Measurements from ENCODE around the gene TPP2.

Gene TPP2

DNA sequence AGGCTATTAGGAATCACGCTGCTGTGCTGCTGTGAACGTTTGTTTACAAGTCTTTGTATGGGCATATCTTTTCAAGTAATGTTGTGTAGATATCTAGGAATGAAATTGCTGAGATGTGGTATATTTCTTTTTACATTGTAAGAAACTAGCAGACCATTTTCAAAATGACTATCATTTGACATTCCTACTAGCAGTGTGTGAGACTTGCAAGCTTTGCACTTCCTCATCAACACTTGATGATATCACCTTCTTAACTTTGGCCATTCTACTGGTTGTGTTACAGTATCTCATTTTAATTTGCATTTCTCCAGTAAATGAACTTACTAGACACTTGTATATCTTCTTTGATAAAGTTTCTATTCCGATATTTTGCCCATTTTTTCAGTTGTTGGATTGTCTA is 85.9 kb downstream of the TPP2 start:
- in situ Hi-C loops (cut with MboI; ENCODE audit: low pct_unique_long_range_greater_than_20kb, low sequenced_read_pairs, unreplicated experiment), result no loop called here
- TF ChIP-seq, protein P1, sequence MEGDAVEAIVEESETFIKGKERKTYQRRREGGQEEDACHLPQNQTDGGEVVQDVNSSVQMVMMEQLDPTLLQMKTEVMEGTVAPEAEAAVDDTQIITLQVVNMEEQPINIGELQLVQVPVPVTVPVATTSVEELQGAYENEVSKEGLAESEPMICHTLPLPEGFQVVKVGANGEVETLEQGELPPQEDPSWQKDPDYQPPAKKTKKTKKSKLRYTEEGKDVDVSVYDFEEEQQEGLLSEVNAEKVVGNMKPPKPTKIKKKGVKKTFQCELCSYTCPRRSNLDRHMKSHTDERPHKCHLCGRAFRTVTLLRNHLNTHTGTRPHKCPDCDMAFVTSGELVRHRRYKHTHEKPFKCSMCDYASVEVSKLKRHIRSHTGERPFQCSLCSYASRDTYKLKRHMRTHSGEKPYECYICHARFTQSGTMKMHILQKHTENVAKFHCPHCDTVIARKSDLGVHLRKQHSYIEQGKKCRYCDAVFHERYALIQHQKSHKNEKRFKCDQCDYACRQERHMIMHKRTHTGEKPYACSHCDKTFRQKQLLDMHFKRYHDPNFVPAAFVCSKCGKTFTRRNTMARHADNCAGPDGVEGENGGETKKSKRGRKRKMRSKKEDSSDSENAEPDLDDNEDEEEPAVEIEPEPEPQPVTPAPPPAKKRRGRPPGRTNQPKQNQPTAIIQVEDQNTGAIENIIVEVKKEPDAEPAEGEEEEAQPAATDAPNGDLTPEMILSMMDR (IDR thresholded peaks at IDR 0.05; ENCODE audit: extremely low read depth, insufficient read depth, missing control alignments), result no peak
- DNase-seq (ENCODE audit: low spot score), result no peak

DNA sequence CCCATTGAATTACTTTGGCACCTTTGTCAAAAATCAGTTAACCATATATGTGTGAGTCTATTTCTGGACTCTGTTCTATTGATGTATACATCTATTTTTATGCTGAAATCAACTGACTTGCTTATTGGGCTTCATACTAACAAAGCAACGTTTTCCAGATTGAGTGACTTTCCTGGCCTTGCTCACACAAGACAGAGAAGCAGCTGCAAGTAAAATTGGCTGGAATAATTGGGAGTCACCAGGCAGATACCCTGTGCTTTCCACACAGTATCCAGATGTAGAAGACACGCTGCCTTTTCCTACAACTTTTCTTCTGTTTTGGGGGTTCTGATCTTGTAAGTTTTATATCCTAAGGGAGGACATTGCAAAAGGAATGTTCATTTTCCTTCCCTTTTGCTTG is 86.9 kb downstream of the TPP2 start:
- TF ChIP-seq, protein P1 (IDR thresholded peaks at IDR 0.05; ENCODE audit: extremely low read depth, insufficient read depth, missing control alignments), result no peak
- in situ Hi-C loops (cut with MboI; ENCODE audit: low pct_unique_long_range_greater_than_20kb, low sequenced_read_pairs, unreplicated experiment), result no loop called here
- DNase-seq (ENCODE audit: low spot score), result no peak

DNA sequence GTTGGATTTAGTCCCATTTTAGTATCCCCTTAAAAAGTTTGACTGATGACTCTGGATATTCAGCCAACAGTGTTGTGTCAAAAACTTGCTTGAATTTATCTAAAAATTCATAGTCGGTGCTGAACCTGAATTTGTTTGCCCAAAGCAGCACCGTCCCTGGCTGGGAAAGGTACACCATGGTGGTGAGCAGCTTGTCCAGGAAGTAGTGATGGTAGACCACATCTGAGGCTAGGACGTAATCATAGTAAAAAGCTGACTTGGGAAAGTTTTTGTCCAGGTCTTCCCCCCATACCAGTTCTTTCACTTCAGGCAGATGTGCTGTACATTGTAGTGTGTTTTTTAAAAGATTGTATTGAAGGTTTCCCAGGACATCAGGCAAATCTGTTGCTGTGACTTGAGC is 89.2 kb downstream of the TPP2 start:
- in situ Hi-C loops (cut with MboI; ENCODE audit: low pct_unique_long_range_greater_than_20kb, low sequenced_read_pairs, unreplicated experiment), result no loop called here
- no peak for DNase-seq (ENCODE audit: low spot score)

DNA sequence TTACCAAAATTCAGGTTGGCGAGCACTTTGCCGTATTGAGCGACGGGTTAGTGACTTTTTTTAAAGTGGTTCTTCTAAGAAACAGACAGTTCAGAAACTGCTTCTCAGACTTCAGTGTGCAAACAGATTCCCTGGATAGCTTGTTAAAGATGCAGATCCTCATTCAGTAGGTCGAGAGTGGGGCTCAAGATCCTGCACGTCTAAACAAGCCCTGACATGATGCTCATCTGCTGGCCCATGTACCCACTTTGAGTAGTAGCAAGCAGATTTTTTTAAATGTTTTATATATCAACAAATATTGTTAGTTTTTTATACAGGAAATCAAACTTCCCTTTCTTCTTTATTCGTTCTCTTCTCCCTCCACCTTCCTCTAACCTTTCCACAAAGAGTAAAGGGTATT is 90.7 kb downstream of the TPP2 start:
- TF ChIP-seq, protein P1 (IDR thresholded peaks at IDR 0.05; ENCODE audit: extremely low read depth, insufficient read depth, missing control alignments), result no peak
- no peak for DNase-seq (ENCODE audit: low spot score)
- in situ Hi-C loops (cut with MboI; ENCODE audit: low pct_unique_long_range_greater_than_20kb, low sequenced_read_pairs, unreplicated experiment), result no loop called here

More for the DNA sequence above, 89.2 kb downstream of the TPP2 start:
- TF ChIP-seq, protein P1 (IDR thresholded peaks at IDR 0.05; ENCODE audit: extremely low read depth, insufficient read depth, missing control alignments), result no peak

DNA sequence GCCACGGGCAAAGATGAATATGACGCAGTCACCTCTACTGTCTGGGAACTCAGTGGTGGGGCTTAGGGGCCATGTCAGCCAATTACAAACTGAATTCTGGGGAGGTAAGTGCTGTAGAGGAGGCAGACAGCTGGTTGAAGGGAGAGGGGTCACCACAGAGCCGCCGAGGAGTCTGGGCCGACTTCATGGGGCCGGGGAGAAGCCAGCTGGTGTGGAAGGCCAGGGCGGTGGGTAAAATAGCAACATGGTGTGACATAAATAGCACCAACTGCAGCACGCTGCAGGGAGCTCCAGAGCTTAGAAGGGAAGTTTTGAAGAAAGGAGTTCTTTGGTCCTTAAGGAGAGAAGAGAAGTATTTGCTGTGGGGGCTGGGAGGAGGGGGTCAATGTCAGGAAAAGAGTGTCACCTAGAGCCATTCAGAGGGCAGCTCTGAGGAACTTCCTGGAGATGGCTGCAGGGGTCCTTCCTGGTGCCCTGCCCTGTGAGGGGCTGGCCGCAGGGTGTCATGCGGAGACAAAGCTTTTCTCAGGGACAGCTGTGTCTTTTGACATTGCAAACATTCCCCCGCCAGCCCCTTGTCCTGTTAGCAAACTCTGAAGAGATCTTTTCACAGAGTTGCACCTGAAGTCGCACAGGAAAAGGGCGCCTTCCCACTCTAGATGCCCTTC is 91.7 kb downstream of the TPP2 start:
- TF ChIP-seq, protein P1 (IDR thresholded peaks at IDR 0.05; ENCODE audit: extremely low read depth, insufficient read depth, missing control alignments), result no peak
- no peak for DNase-seq (ENCODE audit: low spot score)
- in situ Hi-C loops (cut with MboI; ENCODE audit: low pct_unique_long_range_greater_than_20kb, low sequenced_read_pairs, unreplicated experiment), result no loop called here

DNA sequence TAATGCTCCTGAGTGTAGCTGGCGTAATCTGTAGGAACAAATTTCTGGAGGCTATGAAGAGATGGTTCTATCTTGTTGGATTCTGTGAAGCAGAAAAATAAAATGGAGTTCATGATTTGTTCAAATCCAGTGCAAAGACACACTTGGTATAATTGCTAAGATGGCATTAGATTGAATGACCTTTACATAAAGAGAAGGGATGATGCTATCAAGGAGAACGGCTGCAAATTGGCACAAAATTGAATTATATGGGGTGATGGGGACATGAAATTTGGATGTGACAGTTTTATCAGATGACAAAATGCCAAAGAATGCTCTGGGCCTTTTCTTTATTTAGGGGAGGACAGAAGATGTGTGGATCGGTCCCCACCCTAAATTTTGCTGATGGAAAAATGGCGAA is 94.1 kb downstream of the TPP2 start:
- in situ Hi-C loops (cut with MboI; ENCODE audit: low pct_unique_long_range_greater_than_20kb, low sequenced_read_pairs, unreplicated experiment), result no loop called here
- TF ChIP-seq, protein P1 (IDR thresholded peaks at IDR 0.05; ENCODE audit: extremely low read depth, insufficient read depth, missing control alignments), result no peak
- DNase-seq (ENCODE audit: low spot score), result no peak
